H1 (cell line): ENCODE results near the gene CST6. TPM values are rescaled to one million over a fixed set of nuclear protein-coding genes. Genes with fewer than 3 reads are reported as not detected.

Experiments used
- CTCF ChIA-PET: fragments of 300-600 bp; sonication (Branson Sonifier 250); formaldehyde crosslinking; loops from one replicate; lab custom pipeline; 2021; ENCODE audit not compliant: partially characterized antibody; lab: Charles Lee
- POLR2A ChIA-PET: fragments of 300-600 bp; sonication (Branson Sonifier 250); formaldehyde crosslinking; loops from one replicate; lab custom pipeline; 2021; ENCODE audit warnings: inconsistent platforms; ENCODE audit not compliant: partially characterized antibody; lab: Charles Lee
- DNase-seq, 2 experiments: peaks; one replicate each; pipeline versions ENCODE4 v3.0.0 to v3.0.0-alpha.2; 2010 to 2022; ENCODE audit warnings: low spot score in 2 of 2, low read depth in 1 of 2, mixed read lengths in 1 of 2
- FAIRE-seq: peaks from 2 replicates; lab custom pipeline; 2011; peaks lifted over from hg19 to GRCh38; lab: Jason Lieb, UNC
- H2AFZ ChIP-seq: 2 replicates; pipeline ENCODE4 v1.8.1; 2012; ENCODE audit warnings: low read length, inconsistent platforms
- H2AK5ac ChIP-seq: 2 replicates; pipeline ENCODE4 v1.6.1; 2013; ENCODE audit warnings: low read depth, low read length
- H2BK120ac ChIP-seq: replicated peaks from 2 replicates; pipeline ENCODE3; 2013; ENCODE audit warnings: low read depth, low read length, inconsistent platforms
- H2BK12ac ChIP-seq: 2 replicates; pipeline ENCODE4 v1.6.1; 2013; ENCODE audit warnings: low read depth, low read length
- H2BK15ac ChIP-seq: 2 replicates; pipeline ENCODE4 v1.6.1; 2013; ENCODE audit warnings: low read length
- H2BK20ac ChIP-seq: 2 replicates; pipeline ENCODE4 v1.6.1; 2013; ENCODE audit warnings: low read length
- H2BK5ac ChIP-seq: 2 replicates; pipeline ENCODE4 v1.6.1; 2013; ENCODE audit warnings: low read depth, low read length
- H3K14ac ChIP-seq: 2 replicates; pipeline ENCODE4 v1.6.1; 2013; ENCODE audit warnings: inconsistent platforms; ENCODE audit not compliant: insufficient read length
- H3K18ac ChIP-seq: 2 replicates; pipeline ENCODE4 v1.6.1; 2013; ENCODE audit warnings: low read length; ENCODE audit errors: extremely low read depth
- H3K23ac ChIP-seq: 2 replicates; pipeline ENCODE4 v1.6.1; 2013; ENCODE audit warnings: inconsistent platforms; ENCODE audit not compliant: insufficient read length
- H3K23me2 ChIP-seq: 2 replicates; pipeline ENCODE4 v1.6.1; 2013; ENCODE audit warnings: low read depth, low read length
- H3K27ac ChIP-seq: 2 replicates; pipeline ENCODE4 v1.6.1; 2011; ENCODE audit warnings: low read depth, low read length, inconsistent platforms
- H3K27me3 ChIP-seq, 4 experiments: replicated peaks in 1 of 4; 1 replicate in 1 of 4; 2 replicates in 3 of 4; pipeline versions ENCODE4 v1.6.1 to v1.8.1; 2011 to 2013; ENCODE audit warnings: low read length in 3 of 4, mild to moderate bottlenecking in 3 of 4, inconsistent platforms in 2 of 4, mixed read lengths in 2 of 4, moderate library complexity in 1 of 4; ENCODE audit not compliant: control insufficient read depth in 3 of 4, insufficient read depth in 3 of 4; ENCODE audit errors: extremely low read depth in 1 of 4
- H3K36me3 ChIP-seq, 4 experiments: 2 replicates each; pipeline versions ENCODE4 v1.6.1 to v1.8.1; 2011 to 2013; ENCODE audit warnings: mild to moderate bottlenecking in 4 of 4, low read length in 3 of 4, moderate library complexity in 2 of 4, control low read depth in 1 of 4, inconsistent platforms in 1 of 4; ENCODE audit not compliant: insufficient read depth in 4 of 4, control insufficient read depth in 2 of 4
- H3K4ac ChIP-seq: replicated peaks from 2 replicates; pipeline ENCODE3; 2013; ENCODE audit warnings: low read length, low read depth, mixed read lengths, inconsistent platforms; ENCODE audit not compliant: insufficient read length
- H3K4me1 ChIP-seq, 4 experiments: replicated peaks in 1 of 4; 1 replicate in 1 of 4; 2 replicates in 3 of 4; pipeline versions ENCODE4 v1.6.1 to v1.8.1; 2011 to 2013; ENCODE audit warnings: low read length in 3 of 4, inconsistent platforms in 2 of 4, mixed read lengths in 1 of 4; ENCODE audit not compliant: insufficient read depth in 4 of 4, control insufficient read depth in 3 of 4
- H3K4me2 ChIP-seq, 2 experiments: 2 replicates each; pipeline versions ENCODE4 v1.6.1 to v1.8.1; 2011 to 2013; ENCODE audit warnings: low read depth in 2 of 2, low read length in 2 of 2, control low read depth in 1 of 2, inconsistent platforms in 1 of 2, mild to moderate bottlenecking in 1 of 2; ENCODE audit not compliant: insufficient read depth in 1 of 2
- H3K4me3 ChIP-seq, 4 experiments: fragments of 200-600, 300-600 bp in 1 of 4; sonication (generic), shearing (Covaris generic), sonication (Bioruptor Twin) in 1 of 4; 2 replicates each; pipeline versions ENCODE4 v1.5.1 to v1.8.1; 2011 to 2016; ENCODE audit warnings: low read length in 4 of 4, low read depth in 3 of 4, control low read depth in 2 of 4, inconsistent platforms in 2 of 4, mild to moderate bottlenecking in 2 of 4, mixed read lengths in 1 of 4, moderate library complexity in 1 of 4; ENCODE audit not compliant: insufficient read depth in 2 of 4; ENCODE audit errors: extremely low read depth in 1 of 4
- H3K56ac ChIP-seq: replicated peaks from 2 replicates; pipeline ENCODE3; 2013; ENCODE audit warnings: low read depth, mild to moderate bottlenecking, mixed read lengths, low read length, inconsistent platforms; ENCODE audit not compliant: insufficient read length
- H3K79me1 ChIP-seq: 2 replicates; pipeline ENCODE4 v1.6.1; 2013; ENCODE audit warnings: low read depth, low read length, control low read depth
- H3K79me2 ChIP-seq, 2 experiments: 2 replicates each; pipeline versions ENCODE4 v1.6.1 to v1.8.1; 2012 to 2013; ENCODE audit warnings: low read length in 2 of 2, mild to moderate bottlenecking in 2 of 2, inconsistent platforms in 1 of 2; ENCODE audit not compliant: insufficient read depth in 2 of 2, control insufficient read depth in 1 of 2
- H3K9ac ChIP-seq, 4 experiments: replicated peaks in 1 of 4; 1 replicate in 1 of 4; 2 replicates in 3 of 4; pipeline versions ENCODE4 v1.6.1 to v1.8.1; 2011 to 2013; ENCODE audit warnings: low read depth in 3 of 4, low read length in 3 of 4, control low read depth in 2 of 4, mild to moderate bottlenecking in 2 of 4, moderate library complexity in 2 of 4, inconsistent platforms in 1 of 4; ENCODE audit errors: extremely low read depth in 1 of 4
- H3K9me3 ChIP-seq, 2 experiments: 2 replicates each; pipeline versions ENCODE4 v1.6.1 to v1.8.1; 2012 to 2013; ENCODE audit warnings: mild to moderate bottlenecking in 2 of 2, moderate library complexity in 2 of 2, control low read depth in 1 of 2, inconsistent platforms in 1 of 2, low read depth in 1 of 2, low read length in 1 of 2, mixed read lengths in 1 of 2; ENCODE audit not compliant: insufficient read depth in 2 of 2
- H4K20me1 ChIP-seq, 2 experiments: replicated peaks in 1 of 2; 2 replicates each; pipeline versions ENCODE3 to v1.8.1; 2011 to 2013; ENCODE audit warnings: inconsistent platforms in 2 of 2, low read length in 2 of 2, mild to moderate bottlenecking in 1 of 2; ENCODE audit not compliant: insufficient read depth in 2 of 2, control insufficient read depth in 1 of 2
- H4K5ac ChIP-seq: 2 replicates; pipeline ENCODE4 v1.6.1; 2013; ENCODE audit warnings: low read length, low read depth, mixed read lengths, inconsistent platforms; ENCODE audit not compliant: insufficient read length
- H4K8ac ChIP-seq: 2 replicates; pipeline ENCODE4 v1.8.0; 2013; ENCODE audit warnings: mild to moderate bottlenecking, moderate library complexity, low read length, inconsistent platforms; ENCODE audit not compliant: insufficient read depth; ENCODE audit errors: extremely low read depth
- H4K91ac ChIP-seq: replicated peaks from 2 replicates; pipeline ENCODE3; 2013; ENCODE audit warnings: low read length, mixed read lengths, inconsistent platforms; ENCODE audit not compliant: insufficient read length
- CBX5 ChIP-seq: fragments of 300-800, 300-1000 bp; sonication (generic); IDR thresholded peaks from 2 replicates; pipeline ENCODE4 v1.7.1; 2016; ENCODE audit warnings: antibody characterized with exemption, low read length, low read depth
- EP300 ChIP-seq, 2 experiments: IDR thresholded peaks; 1 replicate in 1 of 2; 2 replicates in 1 of 2; pipeline ENCODE4 v1.6.1; 2011 to 2012; ENCODE audit warnings: low read depth in 2 of 2, low read length in 2 of 2, mild to moderate bottlenecking in 2 of 2, borderline replicate concordance in 1 of 2, inconsistent platforms in 1 of 2, moderate library complexity in 1 of 2
- NRF1 ChIP-seq: IDR thresholded peaks from 2 replicates; pipeline ENCODE4 v1.6.1; 2011; ENCODE audit warnings: mild to moderate bottlenecking, low read depth, low read length, improper control_type of control experiment
- RFX5 ChIP-seq: IDR thresholded peaks from 2 replicates; pipeline ENCODE4 v1.6.1; 2011; ENCODE audit warnings: low read depth, low read length, improper control_type of control experiment, borderline replicate concordance
- SIN3A ChIP-seq, 2 experiments: IDR thresholded peaks in 1 of 2; conservative IDR thresholded peaks in 1 of 2; 2 replicates each; pipeline ENCODE4 v1.6.1; 2011 to 2012; ENCODE audit warnings: low read length in 2 of 2, improper control_type of control experiment in 1 of 2, low read depth in 1 of 2, mild to moderate bottlenecking in 1 of 2
- SIRT6 ChIP-seq: IDR thresholded peaks from one replicate; pipeline ENCODE4 v1.7.1; 2012; ENCODE audit warnings: low read length, inconsistent platforms
- SIX5 ChIP-seq: IDR thresholded peaks from 2 replicates; pipeline ENCODE4 v1.6.1; 2011; ENCODE audit warnings: mild to moderate bottlenecking, low read depth, low read length
- TAF1 ChIP-seq: IDR thresholded peaks from 2 replicates; pipeline ENCODE4 v1.6.1; 2011; ENCODE audit warnings: mild to moderate bottlenecking, low read depth, low read length
- WGBS, 2 experiments: shearing (Covaris generic) in 1 of 2; methylation state at CpG; one replicate each; pipeline versions ENCODE4 v1.1.6 to v1.1.7; 2013 to 2015; ENCODE audit warnings: low lambda C conversion rate in 2 of 2, mixed read lengths in 2 of 2, inconsistent platforms in 1 of 2, low coverage in 1 of 2, missing lambda C conversion rate in 1 of 2; ENCODE audit not compliant: insufficient replicate concordance in 2 of 2, insufficient coverage in 1 of 2, insufficient read length in 1 of 2; ENCODE audit errors: extremely low coverage in 1 of 2, missing lambda C conversion rate in 1 of 2; 5-methylcytosine and 5-hydroxymethylcytosine counted together
- polyA plus RNA-seq, 7 experiments: library from polyadenylated mRNA; depleted of rRNA in 3 of 7; stranded (reverse) in 5 of 7; unstranded in 2 of 7; fragments of >200 nt in 5 of 7; fragments of 200-250 nt in 2 of 7; gene quantifications; 1 replicate in 5 of 7; 2 replicates in 1 of 7; 4 replicates in 1 of 7; pipeline versions ENCODE4 v1.2.1 to v1.2.3, GENCODE V29; 2011 to 2013; ENCODE audit warnings: missing spikeins in 2 of 7, mixed read lengths in 2 of 7
- total RNA-seq: library from RNA; stranded (reverse); fragmentation: NEBNext Ultra II Directional; extraction: Animal tissue kit (Norgen Biotek cat#: 25700); gene quantifications from 2 replicates; pipeline ENCODE4 v1.2.1, GENCODE V29; 2021

CST6 gene
- total and polyA plus RNA-seq, 2 of the 8 experiments (the other 6 are each of a cell fraction or from before 2014, with no cell fraction given), result 1.6 to 7.6 TPM

GRCh38 chr11:66035653-66036333 lies 24.0 kb downstream of the CST6 start:
- Histone ChIP-seq H4K91ac (no peak overlapping the region), H3K79me2 (no peaks in the 10 kb centered on the region), H3K14ac (no peak overlapping the region), H2BK15ac (no peak overlapping the region), H3K4me1 (no peaks in the 10 kb centered on the region), H3K9ac (no peak overlapping the region), H3K4ac (no peak overlapping the region), H3K27me3 (no peaks in the 10 kb centered on the region), H4K20me1 (no peaks in the 10 kb centered on the region), H3K23ac (no peak overlapping the region), H3K56ac (no peak overlapping the region), H3K4me2 (no peak overlapping the region), H2AFZ (no peak overlapping the region), H3K18ac (no peak overlapping the region), H4K5ac (no peak overlapping the region), H3K27ac (no peak overlapping the region), H2BK12ac (no peak overlapping the region), H3K36me3 (no peaks in the 10 kb centered on the region), H2BK120ac (no peak overlapping the region), H3K9me3 (peaks cover 6 to 8% of the 10 kb centered on the region in 2 experiments), H2AK5ac (no peak overlapping the region), H2BK20ac (no peak overlapping the region), H3K23me2 (0 out of 2 replicates have a peak, but pooled peaks cover 2% of the 10 kb centered on the region), H3K79me1 (no peaks in the 10 kb centered on the region), H2BK5ac (no peak overlapping the region), H4K8ac (no peak overlapping the region), H3K4me3 (no peak overlapping the region)
- 85% methylated on average over 9 of the region's 9 CpGs; no CpG with 5 or more reads in 1 of the 2 experiments for WGBS, 2 experiments
- CTCF ChIA-PET, result interaction anchor here (0.9 to 7.1 kb wide), 6 partner anchors 9 to 99 kb away, joined by 3 to 39 read pairs (median 4); no protein-coding TSS in a partner anchor
- POLR2A ChIA-PET, result interaction anchor here (0.9 to 1.7 kb wide), 2 partner anchors 9 to 16 kb away, joined by 5 to 8 read pairs; partner anchors contain the start of gene SF3B2
- TF ChIP-seq SIX5, result no peak
- TF ChIP-seq NRF1, result no peak
- no peak for TF ChIP-seq CBX5
- TF ChIP-seq EP300 (IDR thresholded peaks at IDR 0.05; ENCODE audit: borderline replicate concordance in 1 of 2, low read depth in 2 of 2, low read length in 2 of 2), result no peak
- TF ChIP-seq TAF1, result no peak
- TF ChIP-seq SIRT6, result no peak
- TF ChIP-seq RFX5, result no peak
- TF ChIP-seq SIN3A (conservative IDR thresholded peaks at IDR 0.05 in 1 of 2, IDR thresholded peaks at IDR 0.05 in 1 of 2; ENCODE audit: low read depth in 1 of 2, low read length in 2 of 2), result no peak
- FAIRE-seq (no peak), DNase-seq (no peak)
